Posterior vena cava (tissue), 2 donors: ENCODE results near the gene KCNS3. TPM values are rescaled to one million over a fixed set of nuclear protein-coding genes. Genes with fewer than 3 reads are reported as not detected.
A peak's percentile ranks its signal among the peaks of the same experiment; 100 is the strongest.

ENCODE experiments used
- DNase-seq: peaks from one replicate; pipeline ENCODE4 v3.0.0-alpha.2; 2020; ENCODE audit warnings: low spot score
- intact Hi-C, 2 donors: fragments of 100-400 bp; cut with DNase I; formaldehyde crosslinking; loops; one replicate each; pipeline versions ENCODE4 v1.14.1 to v1.14.2; 2022 to 2023
- total RNA-seq, 2 donors: library from RNA; stranded (reverse); fragmentation: NEBNext Ultra II Directional; extraction: Animal tissue kit (Norgen Biotek cat#: 25700); gene quantifications; one replicate each; pipeline ENCODE4 v1.2.1, GENCODE V29; 2021
- donor health status: DM: yes; HTN: yes; CAD: no.
- donor health status: DM: yes; HTN: yes; CAD: no.

KCNS3 gene
- total RNA-seq, 2 donors from 2014 or later = 3.1 to 7.2 TPM

GRCh38 chr2:17871639-17872038, 6.8 kb upstream of the KCNS3 start:
- no peak for DNase-seq
- intact Hi-C loops = no loop called here

- no peak for DNase-seq
- intact Hi-C loops = no loop called here
Observed at GRCh38 chr2:17873021-17873420, 5.4 kb upstream of the KCNS3 start.

- intact Hi-C loops = no loop called here
- DNase-seq = no peak
Observed at GRCh38 chr2:17876590-17876989, 1.9 kb upstream of the KCNS3 start.

GRCh38 chr2:17877811-17878280, 621 bp upstream of the KCNS3 start:
- DNase-seq = no peak
- intact Hi-C loops = no loop called here

GRCh38 chr2:17879137-17879912, 858 bp downstream of the KCNS3 start:
- peak; percentile 86 for DNase-seq
- intact Hi-C loops = no loop called here

GRCh38 chr2:17879913-17880274, 1.4 kb downstream of the KCNS3 start:
- no peak for DNase-seq
- intact Hi-C loops = no loop called here

GRCh38 chr2:17892770-17893534, 14.5 kb downstream of the KCNS3 start:
- no peak for DNase-seq
- intact Hi-C loops = no loop called here

GRCh38 chr2:17894005-17894404, 15.5 kb downstream of the KCNS3 start:
- DNase-seq = no peak

GRCh38 chr2:17894556-17894955, 16.1 kb downstream of the KCNS3 start:
- no peak for DNase-seq
- intact Hi-C loops = no loop called here

More at GRCh38 chr2:17894005-17894404, 15.5 kb downstream of the KCNS3 start:
- intact Hi-C loops = no loop called here

- DNase-seq = no peak
- intact Hi-C loops = loop anchor here in 1 of 2 donors (5.0 kb wide), 1 partner anchor 1253 kb away; no protein-coding TSS in a partner anchor
Observed at GRCh38 chr2:17899871-17900270, 21.4 kb downstream of the KCNS3 start.

GRCh38 chr2:17901246-17901645, 22.8 kb downstream of the KCNS3 start:
- DNase-seq = no peak
- intact Hi-C loops = no loop called here

- intact Hi-C loops = no loop called here
- DNase-seq = no peak
Observed at GRCh38 chr2:17910980-17911379, 32.5 kb downstream of the KCNS3 start.

GRCh38 chr2:17911491-17912260, 33.2 kb downstream of the KCNS3 start:
- intact Hi-C loops = no loop called here
- DNase-seq = no peak

GRCh38 chr2:17912266-17912691, 33.8 kb downstream of the KCNS3 start:
- intact Hi-C loops = no loop called here
- DNase-seq = no peak

- no peak for DNase-seq
Observed at GRCh38 chr2:17915099-17915498, 36.6 kb downstream of the KCNS3 start.

GRCh38 chr2:17915811-17916518, 37.5 kb downstream of the KCNS3 start:
- intact Hi-C loops = no loop called here
- no peak for DNase-seq

More at GRCh38 chr2:17915099-17915498, 36.6 kb downstream of the KCNS3 start:
- intact Hi-C loops = no loop called here

- intact Hi-C loops = no loop called here
Observed at GRCh38 chr2:17916584-17916983, 38.1 kb downstream of the KCNS3 start.

GRCh38 chr2:17918789-17919188, 40.3 kb downstream of the KCNS3 start:
- DNase-seq = no peak
- intact Hi-C loops = no loop called here

More at GRCh38 chr2:17916584-17916983, 38.1 kb downstream of the KCNS3 start:
- no peak for DNase-seq

- intact Hi-C loops = no loop called here
- no peak for DNase-seq
Observed at GRCh38 chr2:17930773-17931172, 52.3 kb downstream of the KCNS3 start.
